EL (cell line): ENCODE measurements around the gene SP110.

ENCODE experiments used
- DNase-seq: peaks from one replicate; pipeline ENCODE4 v3.0.0-alpha.2; 2016

Gene SP110

DNA sequence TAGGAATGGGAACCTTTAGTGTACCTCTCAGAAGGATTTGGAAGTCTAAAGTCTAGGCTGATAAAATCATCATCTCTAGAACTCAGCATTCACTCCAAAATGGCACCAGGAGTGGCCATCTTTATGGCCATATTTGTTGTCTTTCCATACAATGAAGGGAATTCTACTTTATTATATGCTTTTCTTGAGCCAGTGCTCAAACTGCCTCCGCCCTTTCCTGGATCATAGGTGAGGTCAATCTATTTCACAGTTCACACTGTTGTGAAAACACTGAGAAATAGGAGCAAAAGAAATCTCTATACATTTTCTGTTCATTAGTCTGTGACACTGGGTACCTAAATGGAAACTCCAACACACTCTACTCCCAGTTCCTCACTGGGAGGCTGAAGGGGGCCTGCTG is 55.6 kb downstream of the SP110 start:
- DNase-seq = no peak

DNA sequence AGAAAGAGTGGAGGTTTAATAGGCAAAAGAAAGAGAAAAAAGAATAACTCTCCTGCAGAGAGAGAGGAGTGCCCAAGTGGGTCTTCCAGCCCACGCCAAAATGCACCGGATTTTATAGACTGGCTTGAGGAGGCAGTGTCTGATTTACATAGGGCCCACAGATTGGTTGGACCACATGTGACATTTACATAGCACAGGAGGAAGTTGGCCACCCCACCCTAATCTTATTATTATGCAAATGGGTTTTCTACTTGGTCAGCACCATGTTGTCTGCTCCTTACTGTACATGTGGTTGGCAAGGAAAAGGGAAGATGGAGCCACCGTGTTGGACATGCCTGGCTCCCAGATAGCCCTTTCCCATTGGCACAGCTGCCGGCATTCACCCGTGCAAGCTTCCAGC is 56.8 kb downstream of the SP110 start:
- DNase-seq = no peak

DNA sequence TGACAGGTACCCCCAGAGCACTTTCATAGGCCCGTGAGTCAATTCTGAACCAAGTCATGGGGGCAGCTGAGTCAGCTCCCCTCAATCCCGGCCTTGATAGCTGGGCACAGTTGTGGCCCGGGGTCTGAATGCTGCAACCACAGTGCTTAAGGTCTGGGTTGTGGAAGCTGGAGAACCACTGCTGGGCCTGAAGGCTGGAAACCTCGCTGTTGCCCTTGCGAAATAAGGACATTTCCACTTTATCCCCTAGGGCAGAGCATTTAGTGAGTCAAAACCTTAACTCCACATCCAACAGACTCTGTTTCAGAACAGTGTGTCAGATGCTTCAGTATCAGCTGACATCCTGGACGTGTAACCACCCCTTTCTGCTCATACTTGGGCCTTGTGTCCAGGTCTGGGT is 58.6 kb downstream of the SP110 start:
- DNase-seq = peak; percentile 57

DNA sequence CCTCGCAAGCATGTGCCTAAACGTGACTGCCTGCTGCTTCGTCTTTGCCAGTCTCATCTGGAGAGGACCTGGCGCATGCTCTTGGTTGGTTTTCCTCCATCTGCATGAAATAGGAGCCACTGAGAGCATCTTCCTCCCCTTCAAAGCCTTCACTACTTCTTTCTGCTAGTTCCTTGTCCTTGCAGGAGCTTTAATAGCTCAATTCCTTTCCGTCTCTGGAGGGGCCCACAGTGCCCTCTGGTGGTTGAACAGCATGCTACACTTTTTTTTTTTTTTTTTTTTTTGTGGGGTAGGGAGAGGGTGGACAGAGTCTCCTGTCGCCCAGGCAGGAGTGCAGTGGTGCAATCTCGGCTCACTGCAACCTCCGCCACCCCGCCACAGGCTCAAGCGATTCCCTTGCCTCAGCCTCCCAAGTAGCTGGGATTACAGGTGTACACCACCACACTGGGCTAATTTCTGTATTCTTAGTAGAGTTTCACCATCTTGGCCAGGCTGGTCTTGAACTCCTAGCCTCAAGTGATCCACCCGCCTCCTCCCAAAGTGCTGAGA is 59.6 kb downstream of the SP110 start:
- DNase-seq = peak; percentile 52

DNA sequence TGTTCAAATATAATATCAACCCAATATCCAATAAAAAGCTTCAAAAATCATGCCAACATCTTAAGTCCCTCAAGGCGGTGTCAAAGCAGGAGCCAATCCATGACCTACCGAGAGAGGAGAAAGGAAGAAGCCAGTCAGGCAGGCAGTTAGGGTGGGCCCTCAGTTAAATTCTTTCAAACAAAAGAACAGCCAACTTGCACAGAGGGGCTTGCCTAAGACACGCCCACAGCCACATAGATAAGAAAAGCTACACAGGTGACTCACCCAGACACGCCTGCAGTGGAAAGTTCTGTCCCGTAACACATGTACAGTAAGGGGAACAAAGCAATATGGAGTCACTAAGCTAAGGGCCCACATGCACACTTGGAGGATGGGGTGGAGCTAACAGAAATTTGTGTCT is 61.3 kb downstream of the SP110 start:
- DNase-seq = no peak

DNA sequence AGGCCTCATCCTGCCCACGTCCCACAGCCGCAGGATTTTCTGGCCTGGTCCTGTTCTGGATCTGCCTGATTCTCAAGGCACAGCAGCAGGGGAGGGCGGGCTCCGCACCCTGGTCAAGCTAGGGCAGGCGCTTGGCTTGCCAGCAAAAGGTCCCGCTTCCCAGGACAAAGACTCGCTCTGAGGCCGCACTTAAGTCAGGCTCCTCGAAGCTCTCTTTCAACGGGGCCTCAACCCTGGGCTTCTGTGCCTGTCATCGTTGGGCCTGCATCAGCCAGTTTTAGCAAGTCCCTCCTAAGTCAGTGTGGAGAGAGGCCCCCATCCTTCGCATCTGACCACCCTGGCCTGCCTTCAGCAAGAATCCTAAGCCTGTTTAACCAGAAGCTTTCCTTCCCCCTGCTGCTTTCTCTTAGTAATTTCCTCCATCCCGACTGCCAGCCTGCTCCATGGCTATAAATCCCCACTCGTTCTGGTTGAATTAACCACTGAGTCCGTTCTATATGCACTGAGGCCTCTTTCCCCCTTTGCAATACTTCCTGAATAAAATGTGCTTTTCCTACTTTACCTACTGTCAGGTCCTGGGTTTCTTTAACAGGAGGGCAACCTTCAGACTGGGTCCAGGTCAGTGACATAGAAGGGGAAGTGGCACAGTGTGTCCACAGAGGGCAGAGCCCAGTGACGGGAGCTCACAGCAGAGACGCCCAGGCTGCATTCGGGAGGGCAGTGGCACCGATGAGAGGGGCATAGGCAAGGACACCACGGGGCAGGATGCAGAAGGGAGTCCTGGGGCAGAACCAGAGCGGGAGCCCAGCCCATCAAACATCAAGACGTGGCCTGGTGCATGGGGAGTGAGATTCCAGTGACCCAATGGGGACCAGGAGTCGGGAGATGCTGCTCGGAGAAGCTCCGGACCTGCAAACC is 62.7 kb downstream of the SP110 start:
- no peak for DNase-seq

DNA sequence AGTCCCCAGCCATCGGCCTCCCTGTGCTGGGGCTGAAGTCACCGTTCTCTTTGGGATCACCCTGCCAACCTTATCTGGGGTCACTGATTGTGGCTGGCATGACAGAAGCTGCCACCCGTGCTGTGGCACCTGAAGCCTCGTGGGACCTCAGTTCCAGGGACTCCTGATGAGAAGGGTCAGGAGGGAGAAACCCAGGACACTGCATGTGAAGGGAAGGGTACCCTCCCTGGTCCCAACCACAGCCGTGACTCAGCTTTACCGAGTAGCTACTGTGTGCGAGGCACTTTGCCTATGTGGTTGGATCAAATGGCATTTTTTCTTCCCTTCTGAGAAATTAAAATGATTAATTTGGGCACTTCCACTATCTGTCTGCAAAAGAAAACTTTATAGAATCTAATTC is 64.4 kb downstream of the SP110 start:
- no peak for DNase-seq

DNA sequence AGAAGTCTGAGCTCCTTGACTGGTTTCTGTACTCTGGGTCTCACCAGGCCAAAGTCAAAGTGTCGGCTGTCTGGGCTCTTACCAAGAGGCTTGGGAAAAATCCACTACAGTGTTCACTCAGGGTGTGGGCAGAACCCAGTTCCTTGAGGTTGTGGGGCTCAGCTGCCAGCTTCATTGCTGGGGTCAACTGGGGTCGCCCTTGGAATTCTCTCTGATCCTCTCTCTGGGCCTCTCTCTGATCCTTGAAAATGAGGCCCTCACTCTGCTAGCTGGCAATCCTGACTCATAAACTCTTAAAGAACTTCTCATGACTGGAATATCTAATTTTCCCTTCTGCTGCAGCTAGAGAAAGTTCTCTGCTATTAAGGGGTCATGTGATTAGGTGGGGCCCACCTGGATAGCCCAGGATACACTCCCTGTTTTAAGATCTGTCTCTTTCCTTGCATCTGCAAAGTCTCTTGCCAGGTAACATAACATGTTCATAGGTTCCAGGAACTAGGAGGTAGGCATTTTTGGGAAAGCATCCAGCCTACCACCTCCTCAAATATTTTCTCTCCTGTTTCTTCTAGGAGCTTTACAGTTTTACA is 66.3 kb downstream of the SP110 start:
- DNase-seq = peak; percentile 42

DNA sequence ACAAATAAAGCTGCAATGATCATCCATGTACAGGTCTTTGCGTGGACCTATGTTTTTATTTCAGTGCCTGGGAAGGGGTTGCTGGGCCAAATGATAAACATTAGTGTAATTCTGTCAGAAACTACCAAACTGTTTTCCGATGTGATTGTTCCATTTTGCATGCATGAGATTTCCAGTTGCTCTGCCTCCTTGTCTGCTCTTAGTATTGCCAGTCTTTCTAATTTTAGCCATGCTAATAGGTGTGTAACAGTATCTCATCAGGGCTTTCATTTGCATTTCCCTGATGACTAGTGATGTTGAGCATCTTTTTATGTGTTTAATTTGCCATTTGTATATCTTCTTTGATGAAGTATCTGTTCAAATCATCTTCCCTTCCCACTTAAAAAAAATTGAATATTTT is 67.5 kb downstream of the SP110 start:
- DNase-seq = no peak

DNA sequence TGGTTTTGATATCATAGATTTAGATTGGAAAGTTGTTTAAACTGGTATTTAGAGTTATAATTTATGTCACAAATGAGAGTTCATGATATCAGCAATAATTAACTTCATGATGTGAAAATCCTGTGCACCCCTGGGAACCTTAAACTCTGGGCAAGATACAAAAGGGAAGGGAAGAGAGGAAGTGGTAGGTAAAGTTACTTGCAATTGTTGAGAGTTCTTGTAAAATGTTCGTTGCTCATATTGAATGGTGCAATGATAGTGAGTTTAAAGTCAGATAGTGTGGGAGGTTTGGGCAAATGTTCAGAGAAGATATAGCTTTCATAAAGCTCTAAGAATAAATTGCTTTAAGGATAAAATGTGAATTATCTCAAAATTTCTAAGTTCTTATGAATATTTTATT is 75.4 kb downstream of the SP110 start:
- no peak for DNase-seq

DNA sequence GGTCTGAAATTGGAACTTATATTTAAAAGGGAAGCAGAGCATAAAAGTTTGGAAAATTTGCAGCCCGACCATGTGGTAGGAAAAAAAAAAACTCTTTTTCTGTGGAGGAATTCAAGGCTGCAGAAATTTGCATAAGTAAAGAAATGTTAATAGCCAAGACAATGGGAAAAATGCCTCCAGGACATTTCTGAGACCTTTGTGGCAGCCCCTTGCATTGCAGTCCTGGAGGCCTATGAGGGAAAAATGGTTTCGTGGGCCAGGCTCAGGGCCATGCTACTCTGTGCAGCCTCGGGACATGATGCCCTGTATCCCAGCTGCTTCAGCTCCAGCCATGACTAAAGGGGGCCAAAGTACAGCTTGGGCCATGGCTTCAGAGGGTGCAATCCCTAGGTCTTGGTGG is 79.1 kb downstream of the SP110 start:
- DNase-seq = no peak

DNA sequence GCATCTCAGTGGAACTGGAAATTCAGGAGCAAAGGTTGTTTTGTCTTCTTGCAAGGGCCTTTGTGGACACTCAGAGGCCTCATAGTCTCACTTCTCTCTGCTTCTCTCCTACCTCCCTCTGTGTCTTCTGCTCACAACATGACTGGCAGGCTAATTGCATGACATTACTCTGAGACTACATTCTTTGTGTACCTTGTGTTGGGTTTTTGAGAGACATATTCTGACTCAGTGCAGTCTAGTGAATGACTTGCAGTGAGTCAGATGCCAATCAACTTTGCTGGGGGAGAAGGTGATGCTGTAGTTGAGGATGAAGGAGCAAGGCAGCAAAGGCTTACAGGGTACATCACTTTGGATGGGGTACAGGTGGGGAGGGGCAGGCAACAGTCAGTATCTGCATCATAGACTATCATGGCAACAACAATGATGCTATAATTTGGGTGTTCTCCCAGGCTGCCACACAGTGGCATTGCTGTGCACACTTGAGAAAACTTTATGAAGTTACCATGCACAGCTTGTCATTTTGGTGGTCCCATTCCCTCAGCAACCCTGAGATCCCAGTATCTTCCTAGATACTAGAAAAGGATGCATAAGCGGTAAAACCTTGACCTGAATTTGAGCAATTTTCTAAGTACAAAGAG is 81.8 kb downstream of the SP110 start:
- DNase-seq = peak; percentile 23

DNA sequence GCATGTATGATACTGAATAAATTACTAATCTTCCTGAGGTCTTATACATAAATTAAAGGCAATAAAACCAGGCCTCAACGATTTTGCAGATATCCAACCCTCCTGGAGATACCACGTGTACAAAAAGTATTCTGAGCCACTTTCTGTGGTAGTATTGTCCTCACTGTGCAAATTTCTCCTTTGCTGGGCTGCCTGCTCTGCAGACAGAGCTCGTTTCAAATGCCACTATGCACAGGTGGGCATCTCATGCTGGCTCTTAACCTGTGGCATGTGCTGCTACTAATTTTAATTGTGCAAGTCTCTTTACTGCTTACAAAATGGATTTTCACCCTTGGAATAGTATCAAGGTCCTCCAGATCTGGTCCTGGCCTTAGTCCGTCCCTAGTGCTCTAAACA is 84.7 kb downstream of the SP110 start:
- no peak for DNase-seq

DNA sequence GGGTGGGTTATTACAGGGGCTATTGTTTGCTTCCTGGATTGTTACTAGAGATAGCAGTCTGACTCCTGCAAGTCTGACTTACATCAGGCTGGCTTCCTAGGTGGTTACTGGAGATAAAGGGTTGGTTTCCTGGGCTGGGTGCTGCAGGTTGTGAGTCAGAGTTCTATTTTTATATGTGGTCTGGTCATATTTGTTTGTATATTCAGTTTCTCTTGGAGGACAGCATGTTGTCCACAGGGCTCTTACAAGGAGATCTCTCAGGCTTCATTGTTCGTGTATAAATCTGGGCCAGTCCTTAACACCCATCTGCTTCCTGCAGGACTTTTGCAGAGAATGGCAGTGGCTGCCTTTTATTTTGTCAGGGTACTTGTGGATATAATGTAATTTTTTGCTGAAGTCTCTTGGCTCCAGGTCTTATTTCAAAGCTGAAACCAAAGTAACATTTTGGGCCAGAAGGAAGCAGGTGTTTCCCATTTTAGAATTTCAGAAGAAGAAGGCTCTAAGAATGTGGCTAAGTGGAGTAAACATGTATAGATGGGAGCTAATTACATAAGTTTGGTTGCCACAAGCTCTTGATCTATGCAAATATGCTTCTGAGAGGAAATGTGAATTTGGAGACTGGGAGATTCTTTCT is 85.2 kb downstream of the SP110 start:
- peak; percentile 61 for DNase-seq

DNA sequence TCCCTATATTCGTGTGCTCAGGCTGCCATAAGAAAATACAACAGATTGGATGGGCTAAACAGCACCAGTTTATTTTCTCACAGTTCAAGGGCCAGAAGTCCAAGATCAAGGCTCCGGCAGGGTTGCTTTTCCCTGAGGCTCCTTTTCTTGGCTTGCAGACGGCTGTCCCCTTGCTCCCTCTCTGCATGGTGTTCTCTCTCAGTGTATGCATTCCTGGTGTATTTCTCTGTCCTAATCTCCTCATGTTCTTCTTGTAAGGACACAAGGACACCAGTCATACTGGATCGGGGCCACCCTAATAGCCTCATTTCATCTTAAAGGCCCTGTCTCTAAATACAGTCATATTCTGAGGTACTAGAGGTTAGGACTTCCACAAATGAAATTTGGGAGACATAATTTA is 88.4 kb downstream of the SP110 start:
- DNase-seq = no peak

DNA sequence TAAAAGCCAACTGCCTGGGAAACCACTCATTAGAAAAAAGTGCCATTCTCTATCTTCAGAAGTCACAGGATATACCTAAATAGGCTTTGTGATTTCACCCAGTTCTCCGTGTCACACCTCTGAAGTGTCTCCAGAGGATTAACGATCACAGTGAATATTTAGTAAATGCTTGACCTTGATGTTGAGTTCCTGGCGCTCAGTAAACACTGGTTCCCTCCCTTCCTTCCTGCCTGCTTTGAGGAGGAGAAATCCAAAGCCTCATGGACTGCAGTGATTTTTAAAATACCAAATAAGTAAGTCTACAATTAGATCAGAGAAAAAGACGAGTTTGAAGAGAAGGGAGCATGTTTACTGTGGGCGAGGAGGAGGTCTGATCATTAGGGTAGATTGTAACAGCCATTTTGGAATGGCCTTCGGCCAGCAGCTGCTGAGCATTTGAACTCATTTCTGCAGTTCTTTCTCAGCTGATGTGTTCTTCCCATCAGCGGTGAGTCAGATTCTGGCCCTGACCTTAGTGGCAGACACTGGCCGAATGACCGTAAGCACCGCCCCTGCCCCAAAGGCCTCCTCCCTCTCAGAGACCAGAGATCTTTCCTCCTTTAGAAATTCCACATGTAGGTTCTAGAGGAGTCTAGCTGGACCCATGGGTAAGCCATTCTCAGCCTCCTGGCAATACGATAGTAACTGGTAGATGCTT is 89.0 kb downstream of the SP110 start:
- peak; percentile 87 for DNase-seq

DNA sequence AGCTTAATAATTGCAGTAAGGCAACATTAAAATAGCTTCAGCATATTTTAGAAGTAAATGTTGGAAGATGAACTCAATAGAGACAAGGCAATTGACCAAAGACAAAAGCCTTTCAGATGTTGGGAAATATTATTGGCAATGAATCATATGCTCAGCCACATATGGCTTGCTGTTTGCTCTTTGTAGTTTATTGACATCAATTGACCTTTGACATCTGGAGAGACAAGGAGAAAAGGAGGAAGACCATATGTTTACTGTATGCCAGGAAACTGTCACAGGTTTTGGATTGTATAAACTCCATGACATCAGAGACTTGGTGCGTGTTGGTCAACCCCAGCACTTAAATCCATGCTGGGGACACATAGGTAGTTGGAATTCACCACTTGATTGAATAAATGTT is 90.4 kb downstream of the SP110 start:
- peak; percentile 29 for DNase-seq

DNA sequence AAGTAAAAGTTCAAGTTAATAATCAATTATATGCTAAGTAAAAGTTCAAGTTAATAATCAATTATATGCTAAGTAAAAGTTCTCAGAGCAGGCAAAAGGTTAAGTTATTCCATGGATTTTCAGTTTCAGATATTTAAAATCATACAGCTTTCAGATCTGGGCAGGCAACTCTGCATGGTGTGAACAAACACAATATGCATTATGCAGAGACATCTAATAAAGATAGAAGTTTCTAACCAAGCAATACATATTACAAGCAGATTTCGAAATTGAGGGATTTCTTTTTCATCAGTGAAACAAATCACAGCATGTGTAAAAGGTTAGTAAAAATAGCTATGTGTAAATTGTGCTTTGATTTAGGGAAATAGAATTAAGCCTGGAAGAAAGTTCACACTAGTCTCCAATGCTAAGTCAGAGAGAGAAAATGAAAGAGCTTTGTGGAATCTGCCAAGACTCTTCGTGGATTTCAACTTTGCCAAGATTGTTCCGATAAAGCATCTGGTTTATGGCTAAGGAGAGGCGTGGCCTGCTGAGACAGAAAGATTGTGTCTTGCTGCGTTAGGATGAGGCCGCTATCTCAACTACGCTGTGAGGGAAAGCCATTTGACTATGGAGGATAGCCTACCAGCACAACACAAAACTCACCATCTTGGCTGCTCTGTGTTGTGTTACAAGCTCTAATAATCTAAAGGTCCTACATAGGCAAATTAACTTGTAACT is 91.0 kb downstream of the SP110 start:
- DNase-seq = peak; percentile 67

DNA sequence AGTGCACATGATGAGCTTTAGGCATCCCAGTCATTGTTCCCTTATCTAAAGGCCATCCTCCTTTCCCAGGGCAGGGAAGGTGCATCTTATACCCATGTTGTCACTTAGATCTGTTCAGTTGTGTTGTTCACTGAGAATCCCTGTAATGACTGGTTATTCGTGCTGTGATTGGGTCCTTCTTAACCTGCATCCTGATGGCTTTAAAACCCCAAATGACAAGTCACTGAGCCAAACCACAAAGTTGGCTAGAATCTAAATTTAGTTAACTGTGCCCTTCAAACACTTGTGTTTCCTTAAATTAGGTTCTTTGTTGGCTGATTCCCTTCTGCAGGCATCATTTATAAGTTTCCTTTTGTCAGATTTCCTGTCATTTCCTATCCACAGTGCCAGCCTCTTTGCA is 92.6 kb downstream of the SP110 start:
- DNase-seq = no peak

DNA sequence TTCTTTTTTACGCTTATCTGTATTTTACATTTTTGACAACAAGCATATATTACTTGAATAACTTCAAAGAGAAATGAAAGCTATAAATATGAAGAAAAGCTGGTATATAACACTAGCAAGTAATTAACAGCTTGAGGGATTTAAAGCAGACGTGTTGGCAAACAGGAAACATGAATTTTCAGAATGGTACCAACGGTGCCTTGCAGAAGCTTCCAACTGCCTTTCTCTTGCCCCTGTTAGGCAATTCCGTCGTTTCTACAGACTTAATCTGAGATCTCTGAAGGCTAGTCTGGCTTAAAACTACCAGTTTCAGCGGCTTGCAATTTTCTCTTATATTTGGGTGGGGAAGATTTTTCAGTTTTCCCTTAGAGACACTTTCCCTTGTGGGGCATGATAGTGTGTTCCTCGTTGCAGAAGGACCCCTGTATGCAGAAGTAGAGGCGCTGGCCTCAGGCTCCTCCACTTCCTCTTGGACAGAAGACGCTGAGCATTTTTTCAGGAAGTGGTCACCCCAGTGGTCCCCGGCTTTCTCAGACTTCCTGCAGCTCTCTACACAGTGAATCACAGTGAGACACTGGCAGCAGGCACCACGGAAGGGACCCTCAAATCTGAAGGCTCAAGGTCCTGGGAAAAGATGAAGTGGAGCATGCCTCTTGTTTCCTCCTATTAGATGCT is 94.9 kb downstream of the SP110 start:
- peak; percentile 31 for DNase-seq

DNA sequence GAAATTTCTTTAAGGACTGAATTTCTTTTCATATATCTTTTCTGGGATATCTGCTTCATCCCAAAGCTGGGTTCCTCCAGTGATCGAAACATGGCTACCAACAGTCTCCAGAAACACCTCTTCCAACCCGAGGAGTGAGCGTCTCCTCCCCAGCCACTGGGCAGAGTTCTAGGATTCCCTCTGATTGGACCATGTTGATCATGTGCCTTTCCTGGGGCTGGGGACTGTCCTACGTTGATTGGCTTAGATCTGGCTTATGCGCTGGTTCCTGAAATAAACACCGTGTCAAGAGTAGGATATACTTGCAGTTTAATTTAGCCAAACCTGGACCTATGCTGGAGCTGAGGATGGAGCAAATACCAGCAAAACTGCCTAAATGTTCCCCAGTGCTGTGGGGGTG is 95.5 kb downstream of the SP110 start:
- no peak for DNase-seq
